COLO668 (cell line): ENCODE measurements around the gene STOX1.
"Not testable (repeated sequence)": the region's sequence is repeated elsewhere in the genome, so short reads cannot be mapped to it uniquely, and the experiment has no call there.

Source experiments
- DNase-seq: peaks from one replicate; lab custom pipeline; 2025; ENCODE audit not compliant: unreplicated experiment; lab: John Stamatoyannopoulos, UW

Gene STOX1

DNA sequence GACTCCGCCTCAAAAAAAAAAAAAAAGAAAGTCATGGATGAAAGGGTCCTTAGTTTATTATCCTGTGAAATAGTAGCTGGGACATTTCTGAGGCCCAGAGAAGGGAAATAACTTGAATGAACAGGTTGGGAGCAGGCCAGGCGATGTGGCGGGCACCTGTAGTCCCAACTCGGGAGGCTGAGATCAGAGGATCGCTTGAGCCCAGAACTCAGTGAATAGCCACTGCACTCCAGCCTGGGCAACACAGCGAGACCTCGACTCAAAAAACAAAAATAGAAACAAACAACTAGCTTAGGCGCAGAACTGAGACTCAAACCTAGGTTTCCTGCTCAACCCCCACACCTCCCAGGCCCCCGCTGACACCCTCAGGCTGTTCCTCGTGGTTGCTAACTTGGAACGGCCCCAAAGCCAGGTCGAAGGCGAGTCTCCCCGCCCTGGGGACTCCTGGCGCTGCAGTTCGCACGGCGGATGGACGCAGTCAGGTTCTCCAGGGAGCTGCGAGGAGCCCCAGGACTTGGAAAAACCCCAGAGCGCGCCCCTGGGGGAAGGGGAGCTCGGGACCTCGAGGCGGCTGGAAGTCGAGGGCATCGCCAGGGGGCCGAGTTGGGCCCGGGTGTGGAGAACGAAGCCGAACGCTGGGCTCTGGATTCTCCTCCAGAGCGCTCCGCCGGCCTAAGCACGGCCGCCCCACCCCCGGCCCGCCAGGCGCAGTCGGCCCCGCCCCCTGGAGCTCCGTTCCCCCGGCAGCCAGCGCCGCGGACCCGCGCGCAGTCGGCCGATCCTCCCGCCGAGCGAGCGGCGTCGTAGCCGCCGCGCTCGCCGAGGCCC lies at the start of gene STOX1:
Gene STOX1 (plus strand): TSS at position 768 of the 828 bp plus-strand sequence. CDS start 93 bp downstream, outside the sequence.
- peak; percentile 73 for DNase-seq

- no peak for DNase-seq
Observed at GRCh38 chr10:68781613-68782574, 45.4 kb upstream of the STOX1 start.

DNA sequence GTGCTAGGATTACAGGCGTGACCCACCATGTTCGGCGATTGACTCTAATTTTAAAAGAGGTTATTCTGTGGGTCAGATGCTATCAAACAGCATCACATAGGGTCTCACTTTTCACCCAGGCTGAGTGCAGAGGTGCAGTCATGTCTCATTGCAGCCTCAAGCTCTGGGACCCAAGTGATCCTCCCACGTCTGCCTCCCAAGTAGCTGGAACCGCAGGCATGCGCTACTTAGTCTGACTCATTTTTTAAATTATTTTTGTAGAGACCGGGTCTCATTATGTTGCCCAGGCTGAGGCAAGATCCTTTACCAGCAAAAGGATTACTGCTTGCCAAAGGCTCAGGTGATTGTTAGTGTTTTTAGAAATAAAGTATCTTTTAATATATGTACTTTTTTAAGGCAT lies 42.9 kb upstream of the STOX1 start:
- no peak for DNase-seq

GRCh38 chr10:68787813-68788212 lies 39.5 kb upstream of the STOX1 start:
- no peak for DNase-seq

GRCh38 chr10:68790476-68790875 lies 36.9 kb upstream of the STOX1 start:
- DNase-seq: no peak

DNA sequence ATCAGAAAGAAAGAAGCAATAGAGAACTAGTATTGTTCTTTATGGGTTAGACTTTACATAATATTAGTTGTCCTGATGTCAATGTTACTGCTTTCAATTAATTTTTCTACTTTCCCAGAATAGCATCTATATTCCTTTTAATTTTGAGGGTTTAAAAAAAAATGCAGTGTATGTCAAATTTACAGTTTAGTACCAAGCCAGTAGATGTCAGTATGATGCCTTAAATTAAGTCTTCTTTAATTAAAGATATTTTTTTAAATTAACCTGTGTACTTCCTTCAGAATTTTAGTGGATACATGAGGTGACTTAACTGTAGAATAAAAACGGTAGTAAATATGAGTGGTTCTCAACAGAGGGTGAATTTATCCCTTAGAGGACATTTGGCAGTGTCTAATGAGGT lies 35.2 kb upstream of the STOX1 start:
- DNase-seq: no peak

DNA sequence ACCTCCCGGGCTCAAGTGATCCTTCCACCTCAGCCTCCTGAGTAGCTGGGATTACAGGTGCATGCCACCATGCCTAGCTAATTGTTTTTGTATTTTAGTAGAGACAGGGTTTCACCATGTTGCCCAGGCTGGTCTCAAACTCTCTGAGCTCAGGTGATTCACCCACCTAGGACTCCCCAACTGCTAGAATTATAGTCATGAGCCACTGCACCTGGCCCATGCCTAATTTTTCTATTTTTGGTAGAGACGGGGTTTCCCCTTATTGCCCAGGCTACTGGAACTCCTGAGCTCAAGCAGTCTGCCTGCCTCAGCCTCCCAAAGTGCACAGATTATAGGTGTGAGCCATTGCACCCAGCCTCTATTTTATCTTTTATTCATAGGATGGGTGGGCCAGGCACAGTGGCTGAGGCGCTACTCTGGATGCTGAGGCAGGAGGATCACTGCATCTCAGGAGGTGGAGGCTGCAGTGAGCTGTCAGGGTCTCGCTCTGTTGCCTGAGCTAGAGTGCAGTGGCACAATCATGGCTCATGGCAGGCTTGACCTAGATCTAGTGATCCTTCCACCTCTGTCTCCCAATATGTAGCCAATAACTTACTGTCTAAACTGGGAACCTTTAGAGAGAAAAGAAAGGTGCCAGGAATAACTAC lies 31.3 kb upstream of the STOX1 start:
- DNase-seq: no peak

DNA sequence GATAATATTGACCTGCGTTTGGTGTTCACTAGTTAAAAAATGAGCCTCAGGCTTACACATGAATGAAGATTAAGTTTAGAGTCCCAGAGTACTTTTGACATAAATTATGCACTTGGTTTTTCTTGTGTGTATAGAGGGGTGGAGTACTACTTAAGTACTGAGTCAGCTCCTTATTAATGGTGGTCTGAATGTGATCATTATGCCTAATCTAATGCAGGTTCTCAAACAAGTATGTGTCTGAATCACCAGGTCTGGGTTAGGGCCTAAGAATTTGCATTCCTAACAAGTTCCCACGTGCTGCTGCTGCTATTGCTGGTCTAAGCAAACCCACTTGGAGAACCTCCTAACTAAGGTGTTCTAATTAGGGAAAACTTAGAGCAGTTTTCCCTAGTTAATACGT lies 30.7 kb upstream of the STOX1 start:
- no peak for DNase-seq

DNA sequence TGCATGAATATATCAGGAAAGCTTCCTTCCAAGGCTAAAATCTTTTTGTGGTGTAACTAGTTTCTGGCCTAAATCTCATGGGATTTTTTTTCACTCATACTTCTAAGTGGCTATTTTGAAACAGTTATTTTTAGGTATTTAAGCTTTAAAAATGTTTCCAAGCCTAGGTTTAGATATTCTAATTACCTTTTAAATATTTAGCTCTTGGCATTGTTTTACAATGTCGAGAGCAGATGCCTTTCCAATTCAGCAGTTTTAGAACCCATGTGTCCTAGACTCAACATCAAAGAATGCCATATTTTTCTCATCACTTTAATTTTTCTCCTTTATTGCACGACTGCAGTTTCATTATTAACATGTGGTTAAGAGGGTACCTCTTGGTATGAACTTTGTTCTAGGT lies 27.1 kb upstream of the STOX1 start:
- DNase-seq: no peak

DNA sequence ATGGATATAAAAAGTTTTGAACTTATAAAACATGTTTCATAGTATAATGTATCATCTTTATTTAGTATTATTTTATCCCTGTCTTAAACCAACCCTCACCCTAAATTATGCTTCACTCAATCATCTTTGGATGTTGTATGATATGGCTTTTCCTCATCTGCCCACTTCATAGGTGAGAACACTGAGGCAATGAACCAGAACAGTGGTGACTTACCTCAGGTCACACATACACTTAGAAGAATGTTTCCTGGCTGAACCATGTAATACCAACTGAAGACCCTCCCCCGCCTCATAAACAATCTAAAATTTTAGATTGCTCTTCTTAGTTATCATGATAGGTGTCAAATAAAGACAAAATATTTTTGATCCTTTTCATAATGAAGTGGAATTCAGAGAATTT lies 22.6 kb upstream of the STOX1 start:
- DNase-seq: no peak

- not testable (repeated sequence) for DNase-seq
Observed at GRCh38 chr10:68810830-68811229, 16.5 kb upstream of the STOX1 start.

- DNase-seq: no peak
Observed at GRCh38 chr10:68811314-68812009, 15.9 kb upstream of the STOX1 start.

DNA sequence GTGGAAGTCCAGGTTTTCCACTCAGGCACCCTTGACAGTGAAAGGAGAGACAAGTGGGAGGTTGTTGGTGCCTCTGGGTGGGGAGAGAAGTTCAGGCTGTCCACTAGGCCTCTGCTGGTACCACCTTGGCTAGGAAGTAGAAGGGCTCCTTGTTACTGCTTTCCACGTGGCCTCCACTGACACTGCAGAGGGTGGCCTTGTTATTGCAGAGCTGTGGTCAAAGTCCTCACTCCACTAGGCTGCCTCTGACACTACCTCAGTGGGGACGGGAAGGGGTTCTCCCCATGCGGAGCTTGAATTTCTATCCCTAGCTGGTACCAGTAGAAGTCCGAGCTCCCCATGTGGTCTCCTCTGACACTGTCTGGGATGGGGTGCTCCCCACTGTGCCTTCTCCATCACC lies 14.9 kb upstream of the STOX1 start:
- no peak for DNase-seq

GRCh38 chr10:68813559-68813958 lies 13.8 kb upstream of the STOX1 start:
- DNase-seq: no peak

- no peak for DNase-seq
Observed at GRCh38 chr10:68816796-68817412, 10.4 kb upstream of the STOX1 start.

- not testable (repeated sequence) for DNase-seq
Observed at GRCh38 chr10:68820359-68820758, 7.0 kb upstream of the STOX1 start.

DNA sequence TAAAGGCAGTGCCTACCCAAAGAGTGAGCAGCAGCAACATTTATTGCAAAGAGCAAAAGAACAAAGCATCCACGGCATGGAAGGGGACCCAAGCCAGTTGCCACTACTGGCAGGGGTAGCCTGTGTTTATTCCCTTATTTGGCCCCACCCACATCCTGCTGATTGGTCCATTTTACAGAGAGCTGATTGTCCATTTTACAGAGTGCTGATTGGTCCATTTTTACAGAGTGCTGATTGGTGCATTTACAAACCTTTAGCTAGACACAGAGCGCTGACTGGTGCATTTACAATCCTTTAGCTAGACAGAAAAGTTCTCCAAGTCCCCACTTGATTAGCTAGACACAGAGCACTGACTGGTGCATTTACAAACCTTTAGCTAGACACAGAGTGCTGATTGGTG lies 4.7 kb upstream of the STOX1 start:
- DNase-seq: not testable (repeated sequence)

- not testable (repeated sequence) for DNase-seq
Observed at GRCh38 chr10:68827592-68827959, 245 bp downstream of the STOX1 start.

- not testable (repeated sequence) for DNase-seq
Observed at GRCh38 chr10:68828083-68828601, 811 bp downstream of the STOX1 start.

DNA sequence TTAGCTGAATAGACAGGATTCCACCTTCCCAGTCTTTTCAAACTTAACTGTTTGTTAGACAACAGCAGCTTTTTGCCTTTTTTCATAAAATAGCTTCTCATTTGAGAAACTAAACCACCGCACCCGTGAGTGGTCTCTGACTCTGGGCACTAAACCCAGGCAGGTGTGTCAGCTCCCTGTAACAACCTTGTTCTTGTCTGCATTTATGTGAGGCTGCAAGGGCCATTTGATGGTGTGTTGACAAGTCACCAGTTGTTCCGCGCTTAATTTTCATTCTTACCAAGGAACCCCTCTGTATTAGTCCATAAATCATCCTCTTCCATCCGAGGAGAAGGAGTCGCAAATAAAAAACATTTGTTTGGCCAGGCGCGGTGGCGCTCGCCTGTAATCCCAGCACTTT lies 1.5 kb downstream of the STOX1 start:
- no peak for DNase-seq
